Measurements from ENCODE around the gene DERL3.
"Not testable (repeated sequence)": the region's sequence is repeated elsewhere in the genome, so short reads cannot be mapped to it uniquely, and the experiment has no call there.

Gene DERL3

DNA sequence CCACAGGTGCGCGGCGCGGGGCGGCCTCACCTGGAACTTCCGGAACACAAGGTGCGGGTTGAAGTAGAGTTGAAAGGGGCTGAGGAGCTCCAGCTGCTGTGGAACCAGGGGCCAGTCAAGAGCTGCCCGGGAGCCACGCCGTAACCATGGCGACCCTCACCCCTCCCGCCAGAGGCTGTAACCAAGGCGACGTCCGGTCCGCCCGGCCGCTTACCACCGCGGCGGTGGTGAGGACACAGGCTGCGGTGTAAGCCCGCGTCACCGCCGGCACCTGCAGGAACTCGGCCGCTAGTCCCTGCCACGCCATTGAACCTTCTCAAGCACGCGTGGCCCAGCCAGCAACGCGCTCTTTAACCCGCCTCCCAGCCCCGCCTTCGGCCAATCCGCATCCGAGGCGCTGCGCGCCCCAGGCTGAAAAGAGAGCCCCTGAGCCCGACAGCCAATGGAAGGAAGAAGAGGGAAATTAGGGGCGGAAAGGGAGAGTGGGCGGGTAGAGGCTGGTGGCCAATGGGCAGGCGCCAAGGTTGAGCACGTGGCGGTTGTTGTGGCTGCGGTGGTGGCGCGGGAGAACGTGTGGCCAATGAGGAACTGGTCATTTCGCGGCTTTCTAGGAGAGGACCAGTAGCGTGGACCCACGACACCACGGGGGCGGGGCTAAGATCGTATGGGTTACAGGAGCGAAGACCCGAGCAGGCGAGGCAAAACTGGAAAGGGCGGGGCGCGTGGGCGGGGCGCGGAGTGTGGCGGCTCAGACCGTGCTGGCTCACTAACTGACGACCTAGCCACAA lies at the start of gene DERL3:
TSS of gene DERL3 (minus strand) at position 326 of the 788 bp plus-strand sequence. CDS start at position 307, 19 bp downstream.
- DNase-seq: peak; percentile 97 to 98

DNA sequence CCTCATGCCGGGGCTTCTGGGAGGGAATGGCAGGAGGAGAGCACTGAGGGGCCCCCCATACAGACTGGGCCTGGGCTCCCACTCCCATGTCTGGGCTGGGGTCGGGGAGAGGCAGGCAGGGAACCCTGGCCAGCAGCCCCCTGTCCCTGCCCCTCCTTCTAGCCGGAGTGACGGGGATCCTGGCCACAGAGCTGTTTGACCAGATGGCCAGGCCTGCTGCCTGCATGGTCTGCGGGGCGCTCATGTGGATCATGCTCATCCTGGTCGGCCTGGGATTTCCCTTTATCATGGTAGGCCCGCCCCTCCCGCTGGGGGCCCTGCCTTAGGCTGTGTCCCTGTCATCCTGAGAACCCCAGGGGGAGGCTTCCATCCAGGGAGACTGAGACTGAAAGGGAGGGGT lies 45.3 kb upstream of the DERL3 start:
- DNase-seq: no peak

DNA sequence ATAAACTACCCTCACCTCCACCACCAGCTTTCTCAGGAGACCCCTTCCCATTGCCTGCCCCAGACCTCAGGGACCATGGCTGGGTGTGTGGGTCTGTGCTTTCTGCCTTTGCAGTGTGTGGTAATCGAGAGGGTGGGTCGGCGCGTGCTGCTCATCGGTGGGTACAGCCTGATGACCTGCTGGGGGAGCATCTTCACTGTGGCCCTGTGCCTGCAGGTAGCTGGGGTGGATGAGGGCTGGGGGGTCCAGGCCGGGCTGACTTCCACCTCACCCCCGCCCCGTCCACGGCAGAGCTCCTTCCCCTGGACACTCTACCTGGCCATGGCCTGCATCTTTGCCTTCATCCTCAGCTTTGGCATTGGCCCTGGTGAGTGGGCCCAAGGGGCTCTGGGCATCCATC lies 44.9 kb upstream of the DERL3 start:
- no peak for DNase-seq

DNA sequence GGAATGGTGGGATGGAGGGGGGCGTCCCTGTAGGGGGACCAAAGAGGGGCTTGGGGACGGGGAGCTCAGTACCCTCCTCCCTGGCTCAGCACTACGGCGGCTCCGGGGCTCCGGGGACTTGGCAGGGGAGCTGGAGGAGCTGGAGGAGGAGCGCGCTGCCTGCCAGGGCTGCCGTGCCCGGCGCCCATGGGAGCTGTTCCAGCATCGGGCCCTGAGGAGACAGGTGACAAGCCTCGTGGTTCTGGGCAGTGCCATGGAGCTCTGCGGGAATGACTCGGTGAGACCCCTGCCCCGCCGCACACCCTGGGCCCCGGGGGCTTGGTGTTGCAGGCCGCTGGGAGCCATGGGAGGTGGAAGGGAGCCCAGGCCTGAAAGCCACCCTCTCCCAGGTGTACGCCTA lies 43.6 kb upstream of the DERL3 start:
- DNase-seq: no peak

DNA sequence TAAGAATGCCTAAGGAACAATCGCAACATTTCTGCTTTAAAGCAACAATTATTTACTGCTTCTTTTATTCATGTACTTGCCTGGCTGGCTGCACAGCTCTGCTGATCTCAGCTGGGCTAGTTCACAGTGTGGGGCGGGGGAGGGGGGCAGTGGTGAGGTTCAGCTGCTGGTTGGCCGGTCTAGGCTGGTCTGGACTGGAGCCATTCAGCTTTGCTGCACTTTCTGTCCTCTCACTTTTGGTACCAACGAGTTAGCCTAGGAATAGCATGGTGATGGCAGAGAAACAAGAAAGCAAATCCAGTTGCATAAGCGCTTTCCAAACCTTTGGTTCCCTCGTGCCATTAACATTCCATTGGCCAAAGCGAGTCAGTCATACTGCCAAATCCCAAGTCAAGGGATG lies 39.4 kb upstream of the DERL3 start:
- DNase-seq: no peak

DNA sequence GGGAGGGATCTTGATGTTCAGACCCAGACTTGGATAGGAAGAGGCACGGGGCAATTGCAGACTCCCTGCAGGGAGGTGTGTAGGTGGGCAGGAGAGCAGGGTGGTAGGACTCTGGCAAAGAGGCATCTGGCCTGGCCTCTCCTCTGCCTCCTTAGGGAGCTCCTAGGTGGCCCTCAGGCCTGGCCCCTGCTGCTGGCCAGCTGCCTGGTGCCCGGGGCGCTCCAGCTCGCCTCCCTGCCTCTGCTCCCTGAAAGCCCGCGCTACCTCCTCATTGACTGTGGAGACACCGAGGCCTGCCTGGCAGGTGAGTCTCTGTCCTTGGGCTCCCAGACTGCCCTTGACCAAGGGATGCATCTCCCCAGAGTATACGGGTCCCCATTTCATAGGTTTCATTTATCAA lies 38.8 kb upstream of the DERL3 start:
- no peak for DNase-seq

DNA sequence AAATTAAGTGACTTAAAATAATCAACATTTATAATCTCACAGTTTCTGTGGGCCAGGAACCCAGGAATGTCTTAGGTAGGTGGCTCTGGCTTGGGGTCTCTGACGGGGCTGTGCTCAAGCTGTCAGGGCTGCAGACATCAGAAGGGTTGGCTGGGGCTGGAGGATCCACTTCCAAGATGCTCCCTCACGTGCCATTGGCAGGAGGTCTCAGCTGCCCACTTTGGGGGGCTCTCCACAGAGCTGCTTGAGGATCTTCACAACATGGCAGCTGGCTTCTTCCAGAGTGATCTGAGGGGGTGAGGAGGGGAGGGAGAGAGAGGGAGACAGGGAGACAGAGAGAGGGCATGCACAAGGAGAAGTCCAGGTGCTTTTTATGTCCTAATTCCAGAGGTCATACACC lies 37.0 kb upstream of the DERL3 start:
- no peak for DNase-seq

DNA sequence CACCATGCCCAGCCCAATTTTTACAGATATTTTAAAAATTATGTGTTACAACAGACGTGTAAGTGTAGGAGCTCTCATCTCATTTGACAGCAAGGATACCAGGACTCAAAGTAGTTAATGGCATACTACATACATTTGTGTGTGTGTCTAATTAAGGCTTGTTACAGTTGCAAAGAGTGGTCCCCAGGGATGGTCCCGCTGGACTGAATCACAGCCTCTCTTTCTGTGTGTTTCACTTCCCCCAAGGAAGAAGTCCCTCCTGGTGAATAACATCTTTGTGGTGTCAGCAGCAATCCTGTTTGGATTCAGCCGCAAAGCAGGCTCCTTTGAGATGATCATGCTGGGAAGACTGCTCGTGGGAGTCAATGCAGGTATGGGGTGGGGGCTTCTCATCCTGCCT lies 36.1 kb upstream of the DERL3 start:
- no peak for DNase-seq

DNA sequence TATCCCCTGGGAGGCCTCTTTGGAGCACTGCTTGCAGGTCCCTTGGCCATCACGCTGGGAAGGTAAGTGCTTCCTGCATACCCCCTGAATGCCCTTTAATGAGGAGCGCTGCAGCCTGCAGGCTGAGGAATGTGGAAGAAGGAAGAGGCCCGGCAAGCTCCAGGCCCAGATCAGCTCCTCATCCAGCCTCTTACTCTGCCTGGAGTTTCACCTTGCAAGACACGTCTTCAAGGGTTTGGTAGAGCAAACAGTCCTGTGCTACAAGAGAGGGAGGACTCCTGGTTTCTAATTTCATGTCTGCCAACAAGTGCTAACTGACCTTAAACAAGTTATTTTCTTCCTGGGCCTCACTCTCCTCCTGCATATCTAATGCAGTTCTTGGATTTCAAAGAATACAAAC lies 29.8 kb upstream of the DERL3 start:
- no peak for DNase-seq

DNA sequence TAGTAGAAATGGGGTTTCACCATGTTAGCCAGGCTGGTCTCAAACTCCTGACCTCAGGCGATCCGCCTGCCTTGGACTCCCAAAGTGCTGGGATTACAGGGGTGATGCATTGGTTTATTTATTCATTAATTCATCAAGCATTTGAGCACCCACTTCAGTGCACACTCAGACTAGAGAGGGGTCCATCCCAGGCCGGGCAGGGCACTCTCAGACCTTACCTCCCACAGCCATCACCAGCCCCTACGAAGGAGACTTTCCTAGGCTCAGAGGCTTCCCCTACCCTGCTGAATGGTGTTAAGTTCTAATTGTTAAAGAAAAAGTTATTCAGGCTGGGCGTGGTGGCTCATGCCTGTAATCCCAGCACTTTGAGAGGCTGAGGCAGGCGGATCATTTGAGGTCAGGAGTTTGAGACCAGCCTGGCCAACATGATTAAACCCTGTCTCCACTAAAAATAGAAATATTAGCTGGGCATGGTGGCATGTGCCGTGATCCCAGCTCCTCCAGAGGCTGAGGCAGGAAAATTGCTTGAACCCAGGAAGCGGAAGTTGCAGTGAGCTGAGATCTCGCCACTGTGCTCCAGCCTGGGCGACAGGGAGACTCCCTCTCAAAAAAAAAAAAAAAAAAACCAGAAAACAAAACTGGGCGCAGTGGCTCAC lies 25.8 kb upstream of the DERL3 start:
- DNase-seq: not testable (repeated sequence)

DNA sequence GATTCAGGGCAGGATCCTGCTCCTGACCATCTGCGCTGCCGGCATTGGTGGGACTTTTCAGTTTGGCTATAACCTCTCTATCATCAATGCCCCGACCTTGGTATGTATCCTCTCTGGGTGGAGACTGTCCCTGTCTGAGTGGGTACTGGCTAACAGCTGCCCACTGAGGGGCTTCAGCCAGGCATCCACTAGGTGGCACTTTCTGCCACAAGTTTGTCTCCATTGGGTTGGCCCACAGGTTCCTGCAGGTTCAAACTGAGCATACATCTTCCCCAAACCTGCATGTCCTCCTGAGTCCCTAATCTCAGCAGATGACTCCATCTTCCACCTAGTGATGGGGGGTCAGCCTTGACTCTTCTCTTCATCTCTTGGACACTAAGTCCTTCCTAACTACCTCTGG lies 23.3 kb upstream of the DERL3 start:
- peak; percentile 30 to 62 for DNase-seq

DNA sequence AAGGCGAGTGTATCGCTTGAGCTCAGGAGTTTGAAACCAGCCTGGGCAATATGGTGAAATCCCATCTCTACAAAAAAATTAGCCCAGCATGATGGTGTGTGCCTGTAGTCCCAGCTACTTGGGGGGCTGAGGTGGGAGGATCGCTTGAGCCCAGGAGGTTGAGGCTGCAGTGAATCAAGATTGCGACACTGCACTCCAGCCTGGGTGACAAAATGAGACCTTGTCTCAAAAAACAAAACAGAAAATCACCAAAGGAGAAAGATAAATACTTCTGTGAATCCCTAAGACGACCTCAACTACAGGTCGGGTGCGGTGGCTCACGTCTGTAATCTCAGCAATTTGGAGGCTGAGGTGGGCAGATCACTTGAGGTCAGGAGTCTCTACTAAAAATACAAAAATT lies 21.4 kb upstream of the DERL3 start:
- not testable (repeated sequence) for DNase-seq

DNA sequence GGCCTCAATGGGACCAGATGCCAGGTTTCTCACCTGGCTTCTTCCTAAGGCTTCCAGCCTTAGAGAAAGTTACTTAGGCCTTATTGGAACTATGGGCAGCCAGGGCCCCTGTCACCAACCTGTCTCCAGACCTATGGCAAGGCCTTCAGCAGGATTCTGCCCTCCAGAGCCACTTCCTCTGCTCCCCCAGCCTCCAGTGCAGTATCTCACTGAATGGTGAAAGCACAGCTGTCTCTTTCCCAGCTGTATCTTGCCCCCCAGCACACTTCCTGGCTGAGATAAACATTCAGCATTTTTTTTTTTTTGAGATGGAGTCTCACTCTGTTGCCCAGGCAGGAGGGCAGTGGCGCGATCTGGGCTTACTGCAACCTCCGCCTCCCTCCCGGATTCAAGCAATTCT lies 20.4 kb upstream of the DERL3 start:
- no peak for DNase-seq

DNA sequence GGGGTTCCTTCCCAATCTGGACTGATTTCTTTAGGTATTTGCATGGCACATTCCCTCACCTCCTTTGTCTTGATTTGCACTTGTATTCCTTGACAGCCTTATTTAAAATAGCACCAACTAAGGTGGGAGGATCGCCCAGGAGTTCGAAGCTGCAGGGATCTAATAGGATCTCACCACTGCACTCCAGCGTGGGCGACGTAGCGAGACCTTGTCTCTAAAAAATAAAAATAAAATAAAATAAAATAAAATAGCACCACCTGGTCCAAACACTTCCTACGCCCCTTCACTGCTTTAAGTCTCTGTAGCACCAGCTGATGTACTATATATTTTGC lies 19.6 kb upstream of the DERL3 start:
- DNase-seq: no peak

DNA sequence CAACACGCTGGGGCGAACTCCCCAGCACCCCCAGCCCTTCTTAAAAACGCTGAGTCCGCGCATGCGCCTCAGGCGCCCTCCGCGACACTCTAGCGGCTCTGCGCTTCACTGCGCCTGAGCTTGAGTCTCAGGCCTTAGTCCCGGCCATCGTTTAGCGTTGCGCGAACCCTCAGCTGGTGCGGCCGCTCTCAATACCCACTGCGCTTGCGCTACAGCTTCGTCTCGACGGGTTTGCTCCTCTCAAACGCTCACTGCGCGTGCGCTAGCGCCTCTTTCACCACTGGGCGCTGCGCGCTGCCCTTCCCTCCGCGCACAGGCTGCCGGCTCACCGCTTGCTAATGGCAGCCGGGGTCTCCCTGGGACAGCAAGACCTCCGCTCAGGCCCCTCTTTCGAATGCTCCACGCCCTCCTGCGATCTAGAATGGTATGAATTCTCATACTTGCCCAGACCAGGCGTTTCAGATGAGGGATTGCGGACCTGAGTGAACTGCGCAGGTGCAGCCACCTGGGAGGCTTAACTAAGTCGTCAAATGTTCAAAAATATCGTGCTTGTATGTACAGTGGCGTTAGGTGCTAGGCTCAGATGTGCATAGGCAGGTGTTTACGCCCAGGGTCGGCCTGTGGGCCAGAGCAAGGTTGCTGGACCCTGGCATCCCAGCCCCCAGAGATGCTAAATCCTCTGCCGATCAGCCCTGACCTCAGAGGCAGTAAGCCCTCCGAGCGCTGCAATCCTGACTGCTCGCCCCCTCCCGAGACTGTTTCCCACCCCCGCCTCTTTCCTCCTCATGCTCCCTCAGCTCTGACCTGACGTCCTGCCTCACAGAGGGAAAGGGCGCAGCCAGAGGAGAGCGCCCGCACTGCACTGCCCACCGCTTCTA lies 19.0 kb upstream of the DERL3 start, which contains the start of gene SLC2A11:
TSS of gene SLC2A11 (plus strand) at position 270 of the 878 bp plus-strand sequence. CDS start at position 395, 125 bp downstream.
- DNase-seq: peak; percentile 87 to 97

DNA sequence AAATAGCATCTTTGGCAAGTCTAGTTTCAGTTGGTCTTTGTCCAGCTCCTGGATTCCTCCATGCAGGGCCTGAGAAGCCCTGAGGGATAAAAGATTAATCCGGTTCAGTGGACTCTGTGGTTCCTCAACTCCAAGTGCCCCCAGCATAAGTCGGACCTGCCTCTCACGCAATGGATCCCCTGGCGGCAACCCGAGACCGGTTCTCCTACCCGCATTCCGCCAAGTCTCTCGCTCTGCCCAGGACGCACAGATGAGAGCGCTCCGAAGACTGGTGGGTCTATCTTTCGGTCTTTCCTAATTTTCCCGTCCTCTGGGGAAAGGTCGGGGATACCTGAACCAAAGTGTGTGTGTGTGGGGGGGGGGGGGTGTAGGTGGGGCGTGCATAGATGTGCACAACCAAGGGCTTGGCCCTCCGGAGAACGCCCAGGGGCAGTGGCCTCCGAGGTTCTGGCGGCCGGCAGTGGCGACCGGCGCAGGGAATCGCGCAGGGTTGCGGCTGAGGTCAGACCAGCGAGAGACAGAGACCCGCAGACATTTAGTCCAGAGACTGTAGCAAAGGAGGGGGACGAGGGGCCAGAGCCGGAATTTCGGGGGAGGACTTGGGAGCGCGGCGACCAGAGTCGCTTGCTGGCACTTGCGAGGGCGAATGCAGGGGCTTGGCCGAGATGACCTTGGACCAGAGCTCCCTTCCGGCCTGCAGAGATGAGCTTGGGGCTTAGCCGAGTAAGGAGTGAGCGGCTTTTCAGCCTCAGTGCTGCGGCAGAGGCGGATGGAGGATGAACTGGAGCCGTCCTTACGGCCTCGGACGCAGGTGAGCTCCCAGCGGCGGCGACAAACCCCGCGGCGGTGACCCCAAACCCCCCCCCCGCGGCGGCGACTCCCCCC lies 18.2 kb upstream of the DERL3 start:
- DNase-seq: peak; percentile 44 to 63

DNA sequence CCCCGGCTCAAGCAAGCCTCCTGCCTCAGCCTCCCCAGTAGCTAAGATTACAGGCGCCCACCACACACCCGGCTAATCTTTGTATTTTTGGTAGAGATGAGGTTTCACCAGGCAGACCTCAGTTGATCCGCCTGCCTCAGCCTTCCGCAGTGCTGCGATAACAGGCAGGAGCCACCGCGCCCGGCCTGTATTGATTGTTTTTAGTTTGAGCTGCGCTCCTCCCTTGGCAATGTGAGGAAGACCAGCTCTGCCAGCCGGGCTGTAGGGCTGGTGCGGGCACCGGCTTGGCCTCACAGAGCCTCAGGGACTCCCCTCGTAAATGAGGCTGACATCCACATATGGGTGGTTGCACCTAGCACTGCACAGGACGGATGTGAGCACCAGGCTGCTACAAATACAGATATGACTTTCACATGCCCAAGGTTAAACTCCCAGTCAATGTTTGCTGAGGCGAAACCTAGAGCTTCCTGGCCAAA lies 11.4 kb upstream of the DERL3 start:
- no peak for DNase-seq

DNA sequence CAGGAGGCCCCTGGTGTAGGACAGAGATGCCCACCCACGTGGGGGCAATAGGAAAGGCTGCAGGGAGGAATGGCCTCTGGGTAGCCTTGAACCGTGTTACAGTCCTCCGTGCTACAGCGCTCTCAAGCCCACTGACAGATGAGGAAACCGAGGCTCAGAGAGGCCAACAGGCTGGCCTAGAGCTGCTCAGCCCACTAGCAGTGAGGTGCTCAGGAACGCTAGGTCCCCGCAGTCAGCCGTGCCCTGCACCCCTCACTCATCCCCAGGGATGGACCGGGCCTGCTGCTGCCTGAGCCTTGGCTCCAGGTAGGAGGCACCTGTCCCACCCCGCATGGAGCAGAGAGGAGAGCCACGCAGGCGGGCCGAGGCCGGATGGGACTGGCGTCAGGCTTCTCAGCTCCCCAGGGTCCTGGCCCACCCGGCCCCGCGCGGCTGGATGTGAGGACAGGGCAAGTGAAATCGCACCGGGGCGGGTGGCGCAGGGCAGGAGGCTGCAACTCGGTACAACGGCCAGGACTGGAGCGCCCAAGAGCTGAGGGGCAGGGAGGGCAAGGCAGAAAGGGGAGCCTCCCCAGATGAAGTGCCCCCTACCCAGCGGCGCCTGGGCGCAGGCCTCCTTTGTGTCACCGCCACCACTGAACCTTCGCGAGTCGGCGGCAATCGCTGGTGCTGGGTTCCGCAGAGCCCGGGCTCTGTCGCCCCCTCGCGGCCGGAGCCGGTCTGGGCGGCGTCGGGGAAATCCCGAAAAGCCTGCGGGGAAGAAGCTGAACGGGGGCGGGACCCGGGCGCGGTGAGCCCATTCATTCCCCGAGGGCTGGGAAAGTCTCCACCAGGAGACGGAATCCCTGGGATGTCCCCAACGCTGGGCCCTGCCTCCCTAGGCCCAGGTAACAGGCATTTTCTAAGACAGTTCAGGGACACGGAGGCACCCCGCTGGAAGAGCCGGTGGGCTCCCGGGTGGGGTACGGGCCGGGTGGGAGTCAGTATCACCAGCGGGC lies 10.5 kb upstream of the DERL3 start:
- peak; percentile 8 to 78 for DNase-seq

DNA sequence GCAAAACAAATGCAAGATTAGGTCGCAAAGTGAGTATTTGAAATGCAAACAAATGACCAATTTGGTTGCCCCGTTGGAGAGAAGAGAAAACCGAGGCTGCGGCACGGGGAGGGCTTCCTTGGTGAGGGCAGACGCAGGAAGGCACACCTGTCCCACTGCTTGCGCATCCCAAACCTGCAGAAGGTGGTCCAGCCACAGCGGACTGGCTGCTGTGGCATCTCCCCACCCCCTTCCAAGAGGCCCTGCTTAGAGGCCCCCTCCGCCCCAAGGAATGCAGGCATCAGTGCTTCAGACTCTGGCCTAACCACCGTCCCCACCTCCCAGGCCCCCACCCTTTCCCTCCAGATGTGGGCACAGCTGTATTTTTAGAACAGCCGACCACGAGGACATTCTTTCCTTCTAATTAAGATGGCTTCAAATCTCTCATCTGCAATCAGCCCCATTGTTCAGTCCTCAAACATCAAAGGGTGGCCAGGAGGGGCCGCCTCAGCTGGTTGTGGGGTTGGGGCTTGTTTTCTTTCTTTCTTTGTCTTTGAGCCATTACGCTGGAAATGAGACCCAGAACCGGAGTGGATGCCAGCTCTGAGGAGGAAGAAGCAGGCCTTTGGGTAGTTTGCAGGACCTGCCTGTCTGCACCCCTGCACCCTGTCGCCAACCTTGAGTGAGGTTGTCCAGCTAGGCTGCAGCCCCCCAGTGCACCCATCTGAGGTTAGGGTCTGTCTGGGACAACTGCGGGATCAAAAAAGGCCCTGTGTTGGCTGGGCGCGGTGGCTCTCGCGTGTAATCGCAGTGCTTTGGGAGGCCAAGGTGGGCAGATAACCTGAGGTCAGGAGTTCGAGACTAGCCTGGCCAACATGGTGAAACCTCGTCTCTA lies 9.4 kb upstream of the DERL3 start:
- DNase-seq: no peak

DNA sequence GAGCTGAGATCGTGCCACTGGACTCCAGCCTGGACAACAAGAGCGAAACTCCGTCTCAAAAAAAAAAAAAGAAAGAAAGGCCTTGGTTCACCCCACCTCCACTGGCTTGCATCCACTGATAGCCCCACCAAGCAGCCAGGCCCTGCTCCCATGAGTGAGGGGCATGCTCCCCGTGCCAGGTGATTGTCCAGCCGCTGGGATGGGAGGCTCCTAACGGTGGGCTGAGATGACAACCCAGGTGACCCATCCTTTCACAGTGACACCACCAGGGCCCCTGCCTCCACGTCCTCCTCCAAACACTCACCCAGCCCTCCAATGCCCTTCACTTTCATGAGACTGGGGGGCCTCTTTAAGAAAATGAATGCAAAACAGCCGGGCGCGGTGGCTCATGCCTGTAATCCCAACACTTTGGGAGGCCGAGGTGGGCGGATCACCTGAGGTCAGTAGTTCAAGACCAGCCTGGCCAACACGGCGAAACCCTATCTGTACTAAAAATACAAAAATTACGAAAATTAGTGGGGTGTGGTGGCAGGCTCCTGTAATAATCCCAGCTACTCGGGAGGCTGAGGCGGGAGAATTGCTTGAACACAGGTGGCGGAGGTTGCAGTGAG lies 8.6 kb upstream of the DERL3 start:
- DNase-seq: no peak

All from NCI-H526 (cell line).